ENCODE measurements around the gene HCN4. TPM values are rescaled to one million over a fixed set of nuclear protein-coding genes. Genes with fewer than 3 reads are reported as not detected.
"Not testable (repeated sequence)": the region's sequence is repeated elsewhere in the genome, so short reads cannot be mapped to it uniquely, and the experiment has no call there.

HCN4 gene
- total and polyA plus RNA-seq, 8 donors: 0.03 to 1.7 (median 0.18) TPM; not detected in 3

DNA sequence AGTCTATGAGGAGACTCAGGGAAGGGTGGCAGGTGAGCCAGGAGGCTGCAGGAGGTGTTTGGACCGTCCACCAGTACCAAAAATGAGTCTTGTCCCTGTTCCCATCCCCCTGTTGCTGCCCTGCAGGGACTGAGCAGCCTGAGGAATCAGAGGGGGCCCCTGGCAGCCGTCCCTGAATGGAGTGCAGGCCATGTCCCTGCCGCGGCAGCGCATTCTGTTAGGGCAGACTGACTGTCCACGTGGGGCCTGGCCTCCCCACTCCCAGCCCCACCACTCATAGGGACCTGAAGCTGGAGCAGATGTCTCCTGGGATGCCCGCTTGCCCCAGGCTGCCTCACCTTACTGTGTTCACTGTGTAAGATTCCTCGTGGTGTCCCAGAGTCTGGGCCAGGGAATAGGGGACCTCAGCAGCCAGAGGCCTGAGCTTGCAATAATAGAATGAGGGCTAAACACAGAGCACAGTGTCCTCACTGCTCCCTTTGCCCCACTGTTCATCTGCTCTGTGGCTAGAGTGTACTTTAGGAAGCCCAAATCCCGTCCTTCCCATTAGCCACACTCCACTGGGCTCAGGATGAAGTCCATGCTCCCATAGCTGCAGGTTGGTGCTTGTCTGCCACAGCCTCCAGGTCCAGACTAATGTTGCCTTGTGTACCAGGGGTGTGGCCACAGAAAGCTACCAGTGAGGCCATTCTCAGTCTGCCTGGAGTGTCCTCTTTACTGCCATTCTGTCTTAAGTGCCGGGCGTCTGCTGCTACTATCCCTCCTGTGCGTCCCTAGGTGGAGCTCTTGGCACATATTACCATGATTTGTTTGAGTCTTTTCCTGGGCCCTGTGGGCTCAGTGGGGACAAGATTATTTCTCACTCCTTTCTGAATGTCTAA, 63.2 kb downstream of the HCN4 start:
- Histone ChIP-seq H3K27me3 (no peaks in the 10 kb centered on the region), H3K36me3 (peaks cover 12 to 68% (median 58%) of the 10 kb centered on the region in 4 donors), H3K27ac (no peak overlapping the region), H3K9me3 (no peaks in the 10 kb centered on the region), H3K4me1 (no peaks in the 10 kb centered on the region), H3K4me3 (no peak overlapping the region)
- intact Hi-C loops (cut with DNase I; ENCODE audit: low total_unique reads): no loop called here
- peak in 1 of 2 donors; percentile 79 for DNase-seq
- 72 to 84% (median 79%) methylated on average over 8 to 12 of the region's 12 CpGs for WGBS, 5 donors
- TF ChIP-seq, protein P1, sequence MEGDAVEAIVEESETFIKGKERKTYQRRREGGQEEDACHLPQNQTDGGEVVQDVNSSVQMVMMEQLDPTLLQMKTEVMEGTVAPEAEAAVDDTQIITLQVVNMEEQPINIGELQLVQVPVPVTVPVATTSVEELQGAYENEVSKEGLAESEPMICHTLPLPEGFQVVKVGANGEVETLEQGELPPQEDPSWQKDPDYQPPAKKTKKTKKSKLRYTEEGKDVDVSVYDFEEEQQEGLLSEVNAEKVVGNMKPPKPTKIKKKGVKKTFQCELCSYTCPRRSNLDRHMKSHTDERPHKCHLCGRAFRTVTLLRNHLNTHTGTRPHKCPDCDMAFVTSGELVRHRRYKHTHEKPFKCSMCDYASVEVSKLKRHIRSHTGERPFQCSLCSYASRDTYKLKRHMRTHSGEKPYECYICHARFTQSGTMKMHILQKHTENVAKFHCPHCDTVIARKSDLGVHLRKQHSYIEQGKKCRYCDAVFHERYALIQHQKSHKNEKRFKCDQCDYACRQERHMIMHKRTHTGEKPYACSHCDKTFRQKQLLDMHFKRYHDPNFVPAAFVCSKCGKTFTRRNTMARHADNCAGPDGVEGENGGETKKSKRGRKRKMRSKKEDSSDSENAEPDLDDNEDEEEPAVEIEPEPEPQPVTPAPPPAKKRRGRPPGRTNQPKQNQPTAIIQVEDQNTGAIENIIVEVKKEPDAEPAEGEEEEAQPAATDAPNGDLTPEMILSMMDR (IDR thresholded peaks at IDR 0.05): no peak
- TF ChIP-seq POLR2A (IDR thresholded peaks at IDR 0.05) (no peak), EP300 (IDR thresholded peaks at IDR 0.05) (no peak), POLR2AphosphoS5 (IDR thresholded peaks at IDR 0.05) (no peak)

DNA sequence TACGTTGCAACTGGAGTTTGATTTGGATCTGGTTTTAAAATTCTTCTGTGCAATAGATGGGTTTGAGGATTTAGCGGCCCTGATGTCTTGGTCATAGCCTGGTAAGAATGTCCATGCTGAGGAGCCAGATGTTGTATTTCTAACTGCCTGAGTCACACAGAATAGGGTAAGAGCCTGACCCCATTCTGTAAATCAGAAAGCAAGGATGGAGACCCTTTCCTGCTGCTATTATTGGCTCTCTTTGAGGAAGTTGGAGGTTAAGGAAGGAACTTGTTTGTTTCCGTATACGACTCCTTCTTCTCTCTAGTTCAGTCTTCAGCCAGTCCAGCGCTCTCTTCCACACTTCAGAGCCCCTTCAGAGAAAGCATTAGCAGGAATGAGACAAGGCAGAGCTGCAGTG, 65.1 kb downstream of the HCN4 start:
- 60 to 89% (median 79%) methylated on average over 5 of the region's 5 CpGs for WGBS, 5 donors
- Histone ChIP-seq H3K4me1 (no peaks in the 10 kb centered on the region), H3K9me3 (no peaks in the 10 kb centered on the region), H3K4me3 (no peak overlapping the region), H3K36me3 (peaks cover 16 to 87% (median 77%) of the 10 kb centered on the region in 4 donors), H3K27ac (no peak overlapping the region), H3K27me3 (no peaks in the 10 kb centered on the region)
- DNase-seq: no peak
- no peak for TF ChIP-seq POLR2A (IDR thresholded peaks at IDR 0.05)
- intact Hi-C loops (cut with DNase I; ENCODE audit: low total_unique reads): no loop called here

DNA sequence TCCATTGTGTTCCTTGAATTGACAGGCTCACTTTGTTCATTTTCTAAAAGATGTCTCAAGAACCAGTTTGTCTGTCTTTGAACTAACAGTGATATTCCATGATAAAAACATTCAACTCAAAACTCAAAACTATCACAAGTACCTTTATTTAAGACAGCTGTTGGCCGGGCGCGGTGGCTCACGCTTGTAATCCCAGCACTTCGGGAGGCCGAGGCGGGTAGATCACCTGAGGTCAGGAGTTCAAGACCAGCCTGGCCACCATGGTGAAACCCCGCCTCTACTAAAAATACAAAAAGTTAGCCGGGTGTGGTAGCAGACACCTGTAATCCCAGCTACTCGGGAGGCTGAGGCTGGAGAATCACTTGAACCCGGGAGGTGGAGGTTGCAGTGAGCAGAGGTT, 68.5 kb downstream of the HCN4 start:
- 84 to 94% (median 88%) methylated on average over 11 of the region's 11 CpGs for WGBS, 5 donors
- H3K4me1 ChIP-seq; intact Hi-C loops (cut with DNase I; ENCODE audit: low total_unique reads); H3K4me3 ChIP-seq; H3K27me3 ChIP-seq; H3K27ac ChIP-seq; DNase-seq; H3K9me3 ChIP-seq: not testable (repeated sequence)
- H3K36me3 ChIP-seq: peaks cover 18 to 97% (median 95%) of the 10 kb centered on the region in 4 donors

DNA sequence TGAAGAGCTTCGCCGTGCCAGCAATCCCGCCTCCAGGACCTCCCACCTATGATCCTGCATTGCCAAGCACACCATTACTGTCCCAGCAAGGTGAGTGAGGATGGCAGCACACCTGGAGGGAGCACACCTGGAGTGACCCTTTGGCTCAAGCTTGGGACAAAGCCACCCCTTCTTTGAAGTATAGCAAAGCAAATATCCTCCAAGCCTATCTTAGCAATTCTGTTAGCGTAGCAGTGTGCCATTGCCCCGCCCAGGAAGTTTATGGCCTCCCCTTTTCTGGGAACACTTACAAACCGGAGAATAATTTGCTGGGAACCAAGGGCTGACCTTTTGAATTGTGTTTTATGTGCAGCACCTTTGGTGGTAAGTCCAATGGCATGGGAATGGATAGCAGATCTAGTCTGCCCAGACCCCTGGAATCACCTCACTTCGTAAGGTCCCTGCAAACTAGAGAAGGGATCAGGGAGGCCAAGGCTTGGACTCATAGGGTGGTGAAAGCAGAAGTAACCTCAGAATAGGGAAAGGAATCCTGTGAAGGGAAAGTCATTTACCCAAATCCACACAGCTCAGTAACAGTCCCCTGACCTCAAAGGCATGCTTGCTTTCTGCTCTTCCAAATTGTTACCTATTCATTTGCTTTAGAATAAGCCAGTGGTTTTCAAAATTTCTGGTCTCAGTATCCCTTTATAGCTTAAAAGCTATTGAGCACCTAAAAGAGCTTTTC, 70.1 kb downstream of the HCN4 start:
- H3K4me3 ChIP-seq: no peak overlapping the region
- no peaks in the 10 kb centered on the region for H3K9me3 ChIP-seq
- no peak for DNase-seq
- TF ChIP-seq, protein P1 (IDR thresholded peaks at IDR 0.05): no peak
- TF ChIP-seq EP300 (IDR thresholded peaks at IDR 0.05) (no peak), POLR2AphosphoS5 (IDR thresholded peaks at IDR 0.05) (no peak), POLR2A (IDR thresholded peaks at IDR 0.05) (no peak)
- no peaks in the 10 kb centered on the region for H3K27me3 ChIP-seq
- intact Hi-C loops (cut with DNase I; ENCODE audit: low total_unique reads): no loop called here
- peaks cover 18 to 100% (median 97%) of the 10 kb centered on the region in 4 donors for H3K36me3 ChIP-seq
- H3K4me1 ChIP-seq: no peaks in the 10 kb centered on the region
- WGBS, 5 donors: 72 to 87% (median 76%) methylated on average over 7 of the region's 7 CpGs
- H3K27ac ChIP-seq: no peak overlapping the region

DNA sequence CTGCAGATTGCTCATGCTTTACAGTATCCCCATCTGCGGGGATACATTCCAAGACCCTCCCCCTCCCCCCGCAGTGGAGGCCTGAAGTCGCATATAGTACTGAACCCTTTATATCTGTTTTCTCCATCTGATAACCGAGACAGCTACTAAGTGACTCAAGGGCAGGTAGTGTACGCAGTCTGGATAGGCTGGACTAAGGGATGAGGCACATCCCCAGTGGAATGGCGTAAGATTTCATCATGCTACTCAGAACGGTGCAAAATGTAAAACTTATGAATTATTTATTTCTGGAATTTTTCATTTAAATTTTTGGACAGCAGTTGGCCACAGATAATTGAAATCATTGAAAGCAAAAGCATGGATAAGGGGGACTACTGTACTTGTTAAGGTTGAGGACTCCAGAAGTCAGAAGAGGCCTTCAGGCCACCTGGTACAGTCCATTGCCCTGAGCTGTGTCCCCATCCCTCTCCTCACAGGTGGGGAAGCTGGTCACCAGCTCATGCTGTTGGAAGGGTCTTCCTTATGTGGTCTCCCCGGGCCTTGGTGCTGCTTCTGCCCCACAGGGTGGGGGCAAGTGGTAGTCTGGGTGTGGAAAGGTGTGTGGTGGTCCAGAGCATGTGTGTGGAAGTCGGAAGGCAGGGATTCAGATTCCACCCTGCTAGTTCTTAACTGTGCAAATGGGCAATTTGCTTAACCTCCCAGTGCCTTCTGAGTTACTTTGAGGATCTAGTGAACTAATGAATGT, 72.0 kb downstream of the HCN4 start:
- DNase-seq: no peak
- no peaks in the 10 kb centered on the region for H3K4me1 ChIP-seq
- H3K27ac ChIP-seq: no peak overlapping the region
- intact Hi-C loops (cut with DNase I; ENCODE audit: low total_unique reads): no loop called here
- WGBS, 5 donors: 80 to 93% (median 84%) methylated on average over 9 of the region's 9 CpGs
- no peak overlapping the region for H3K4me3 ChIP-seq
- no peaks in the 10 kb centered on the region for H3K9me3 ChIP-seq
- H3K27me3 ChIP-seq: no peaks in the 10 kb centered on the region
- TF ChIP-seq, protein P1 (IDR thresholded peaks at IDR 0.05): no peak
- no peak for TF ChIP-seq POLR2A (IDR thresholded peaks at IDR 0.05)
- no peak for TF ChIP-seq EP300 (IDR thresholded peaks at IDR 0.05)
- no peak for TF ChIP-seq POLR2AphosphoS5 (IDR thresholded peaks at IDR 0.05)
- H3K36me3 ChIP-seq: peaks cover 16 to 95% (median 90%) of the 10 kb centered on the region in 4 donors
